ENCODE data around the gene PI4KA.

PI4KA gene

GRCh38 chr22:20816559-20816958 lies 42.1 kb downstream of the PI4KA start:
- no peak for DNase-seq (ENCODE audit: low read depth in 2 of 2)

- DNase-seq (ENCODE audit: low read depth in 2 of 2): no peak
These were observed 43.0 kb downstream of the PI4KA start for GRCh38 chr22:20815477-20816050.

GRCh38 chr22:20814221-20814808 lies 44.3 kb downstream of the PI4KA start:
- DNase-seq (ENCODE audit: low read depth in 2 of 2): no peak

- no peak for DNase-seq (ENCODE audit: low read depth in 2 of 2)
These were observed 45.6 kb downstream of the PI4KA start for GRCh38 chr22:20813056-20813455.

GRCh38 chr22:20811971-20812660 lies 46.5 kb downstream of the PI4KA start:
- DNase-seq (ENCODE audit: low read depth in 2 of 2): no peak

- DNase-seq (ENCODE audit: low read depth in 2 of 2): no peak
These were observed 47.4 kb downstream of the PI4KA start for GRCh38 chr22:20811171-20811570.

- DNase-seq (ENCODE audit: low read depth in 2 of 2): peak; percentile 4 to 31
These were observed 48.0 kb downstream of the PI4KA start for GRCh38 chr22:20810645-20811044.

GRCh38 chr22:20809538-20810185 lies 48.9 kb downstream of the PI4KA start:
- DNase-seq (ENCODE audit: low read depth in 2 of 2): no peak

GRCh38 chr22:20808844-20809243 lies 49.8 kb downstream of the PI4KA start:
- DNase-seq (ENCODE audit: low read depth in 2 of 2): no peak

- no peak for DNase-seq (ENCODE audit: low read depth in 2 of 2)
These were observed 51.3 kb downstream of the PI4KA start for GRCh38 chr22:20807315-20807752.

GRCh38 chr22:20805972-20806471 lies 52.6 kb downstream of the PI4KA start:
- DNase-seq (ENCODE audit: low read depth in 2 of 2): no peak

- DNase-seq (ENCODE audit: low read depth in 2 of 2): no peak
These were observed 54.0 kb downstream of the PI4KA start for GRCh38 chr22:20804650-20805049.

- peak in 1 of 2 donors; percentile 5 for DNase-seq (ENCODE audit: low read depth in 2 of 2)
These were observed 54.8 kb downstream of the PI4KA start for GRCh38 chr22:20803696-20804324.

GRCh38 chr22:20802922-20803553 lies 55.6 kb downstream of the PI4KA start:
- no peak for DNase-seq (ENCODE audit: low read depth in 2 of 2)

- DNase-seq (ENCODE audit: low read depth in 2 of 2): no peak
These were observed 56.2 kb downstream of the PI4KA start for GRCh38 chr22:20802452-20802851.

- DNase-seq (ENCODE audit: low read depth in 2 of 2): no peak
These were observed 59.2 kb downstream of the PI4KA start for GRCh38 chr22:20799449-20799848.

GRCh38 chr22:20798974-20799373 lies 59.6 kb downstream of the PI4KA start:
- no peak for DNase-seq (ENCODE audit: low read depth in 2 of 2)

GRCh38 chr22:20798218-20798617 lies 60.4 kb downstream of the PI4KA start:
- no peak for DNase-seq (ENCODE audit: low read depth in 2 of 2)

GRCh38 chr22:20796731-20797130 lies 61.9 kb downstream of the PI4KA start:
- DNase-seq (ENCODE audit: low read depth in 2 of 2): no peak

GRCh38 chr22:20794650-20795413 lies 63.8 kb downstream of the PI4KA start:
- no peak for DNase-seq (ENCODE audit: low read depth in 2 of 2)
